Retina (tissue), 1 donor: Measurements from ENCODE around the gene LRTM1.

Experiments used
- DNase-seq: peaks from one replicate; pipeline ENCODE4 v3.0.0-alpha.2; 2016

The LRTM1 gene

DNA sequence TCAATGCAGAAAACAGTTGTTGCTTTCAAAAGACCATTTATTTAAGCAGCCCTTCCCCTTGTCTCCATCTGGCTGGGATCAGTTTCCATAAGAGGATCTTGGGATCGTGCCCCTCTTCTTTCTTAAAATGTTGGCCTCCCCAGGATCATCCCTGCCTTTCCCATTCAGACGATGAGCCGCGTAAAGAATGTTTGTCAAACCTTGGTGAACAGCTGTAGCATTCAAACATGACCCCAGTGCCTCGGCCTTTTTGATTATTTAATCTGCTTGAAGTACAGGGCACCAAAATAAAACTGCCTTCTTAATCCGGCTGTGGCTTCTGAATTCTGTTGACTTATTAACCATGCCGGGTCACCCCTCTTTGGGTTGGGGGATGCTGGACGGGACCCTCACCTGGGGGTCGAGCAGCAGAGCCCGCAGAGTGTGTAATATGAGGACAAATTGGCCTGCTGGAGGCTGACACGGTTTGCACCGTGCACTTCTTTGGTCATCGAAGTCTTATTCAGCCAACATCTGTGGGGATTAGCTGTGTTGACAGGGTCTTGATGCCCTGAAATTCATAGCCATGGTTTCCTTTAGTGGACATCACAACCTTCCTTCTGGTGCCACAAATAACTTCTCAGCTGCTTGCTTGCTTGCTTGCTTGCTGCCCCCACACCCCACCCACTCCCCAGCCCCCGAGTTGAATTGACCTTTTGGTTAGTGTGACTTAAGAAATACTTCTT is at the start of gene LRTM1:
Gene LRTM1 (minus strand): TSS at position 14 of the 725 bp plus-strand sequence. CDS start 148 bp downstream, outside the sequence.
- DNase-seq = peak; percentile 10

DNA sequence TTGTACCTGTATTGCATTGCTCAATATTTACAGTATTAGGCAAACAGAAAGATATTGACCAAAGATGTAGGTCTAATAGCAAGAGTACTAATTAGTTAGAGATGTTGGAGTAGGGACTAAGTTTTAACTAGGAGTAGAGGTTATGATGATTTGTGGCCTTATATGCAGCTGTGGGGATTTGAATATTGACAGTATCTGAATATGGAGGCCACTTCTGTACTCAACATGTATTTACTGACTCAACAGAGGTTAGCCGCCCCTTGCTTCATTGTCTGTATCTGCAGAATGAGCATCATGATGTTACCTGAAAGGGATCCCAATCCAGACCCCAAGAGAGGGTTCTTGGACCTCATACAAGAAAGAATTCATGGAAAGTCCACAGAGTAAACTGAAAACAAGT is 49.6 kb upstream of the LRTM1 start:
- no peak for DNase-seq

DNA sequence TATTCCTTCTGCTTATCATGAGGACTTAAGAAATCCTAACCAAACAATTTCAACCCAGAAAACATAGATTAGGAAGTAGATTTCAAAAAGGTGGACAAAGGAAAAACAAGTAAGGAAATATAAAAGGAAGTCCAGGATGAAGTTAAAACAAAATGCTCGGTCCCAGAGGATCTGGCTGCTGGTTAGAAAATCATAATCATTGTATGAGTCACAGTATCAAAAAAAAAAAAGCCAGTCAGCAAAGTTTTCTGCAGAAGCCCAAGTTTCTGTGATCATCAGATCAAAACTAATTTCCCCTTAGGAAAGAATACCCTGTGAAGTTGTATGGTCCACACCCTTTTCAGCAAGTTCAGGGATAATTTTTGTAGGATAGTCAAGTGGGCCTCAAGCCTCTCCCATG is 43.0 kb upstream of the LRTM1 start:
- no peak for DNase-seq

DNA sequence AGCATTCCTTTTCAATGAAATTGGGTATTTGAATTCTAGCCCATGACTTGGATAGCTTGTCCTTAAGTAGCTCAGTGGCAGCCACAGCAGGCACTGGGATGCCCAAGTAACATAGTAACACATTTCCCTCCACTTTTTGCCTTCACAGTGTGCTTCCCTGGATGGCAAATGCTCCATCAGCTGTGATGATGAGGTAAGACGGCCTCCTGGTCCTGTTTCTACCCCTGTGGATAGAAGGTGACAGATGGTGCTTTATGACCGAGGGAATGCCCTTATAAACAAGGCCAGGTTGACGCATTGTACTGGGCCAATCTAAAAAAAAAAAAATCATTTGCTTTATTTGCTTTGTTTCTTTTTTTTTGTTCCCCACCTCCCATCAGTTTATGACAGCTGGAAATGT is 41.8 kb upstream of the LRTM1 start:
- DNase-seq = no peak

DNA sequence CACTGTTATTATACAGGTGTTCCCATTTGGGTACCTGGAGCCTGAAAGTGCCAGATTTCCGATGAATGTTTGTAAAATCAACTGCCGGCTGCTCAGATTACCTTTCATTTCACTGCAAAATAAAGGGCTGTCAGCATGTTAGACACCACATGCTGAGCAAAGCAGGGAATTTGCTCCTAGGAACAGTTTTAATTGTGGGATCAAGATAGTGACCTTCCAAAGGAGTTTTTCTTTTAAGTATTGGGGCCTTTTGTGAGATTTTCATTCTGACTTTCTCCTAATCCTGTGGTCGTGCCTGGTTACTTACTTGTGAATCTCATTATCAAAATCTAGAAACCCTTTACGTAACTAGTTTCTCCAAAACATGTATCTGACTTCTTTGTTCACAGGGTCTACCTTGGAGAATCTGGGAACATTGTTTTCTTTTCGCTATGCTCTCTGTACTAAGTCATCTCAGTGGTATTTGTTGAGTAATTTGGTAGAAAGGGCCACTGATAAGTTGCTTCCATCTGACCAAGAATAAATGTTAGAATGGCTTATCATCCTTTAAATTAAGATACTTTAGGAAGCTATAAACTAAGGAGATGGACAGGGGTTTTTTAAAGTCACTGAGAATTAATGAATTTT is 40.8 kb upstream of the LRTM1 start:
- DNase-seq = no peak

DNA sequence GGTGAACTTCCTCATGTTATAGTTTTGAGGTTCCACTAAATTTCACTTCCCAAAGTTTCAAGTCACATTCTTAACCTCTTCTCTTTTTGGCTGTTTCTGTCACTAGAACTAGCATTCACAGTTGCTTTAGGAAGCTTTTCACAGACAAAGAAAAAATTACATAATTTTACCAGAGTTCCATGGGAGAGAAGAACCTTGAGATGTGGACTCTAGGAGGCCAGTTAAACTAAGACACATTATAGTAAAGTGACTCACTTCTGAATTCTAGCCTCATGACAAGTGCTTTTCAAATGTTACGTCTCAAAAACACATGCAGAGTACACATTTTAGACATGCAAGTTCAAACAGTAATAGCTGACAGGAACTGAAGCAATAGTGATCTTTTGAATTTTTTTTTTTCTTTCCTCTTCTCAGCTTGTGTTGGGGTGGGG is 39.9 kb upstream of the LRTM1 start:
- DNase-seq = no peak

DNA sequence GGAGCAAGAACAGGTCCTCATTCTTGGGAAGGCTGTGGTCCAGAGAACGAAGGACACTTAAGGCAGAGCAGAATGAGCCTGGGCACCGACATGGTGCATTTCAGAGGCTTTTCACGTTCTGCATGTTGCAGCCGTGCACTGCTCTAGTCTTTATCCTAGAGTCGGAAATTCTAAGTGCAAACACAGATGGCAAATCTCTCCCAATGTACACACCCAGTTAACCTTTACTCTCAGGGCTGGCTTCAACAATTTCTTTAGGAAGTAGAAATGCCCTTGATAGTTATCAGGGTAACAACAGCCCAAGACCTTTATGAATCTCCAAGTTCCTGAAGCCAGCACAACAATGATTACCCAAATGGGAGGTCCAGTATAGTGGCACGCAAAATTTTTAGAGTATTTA is 39.1 kb upstream of the LRTM1 start:
- no peak for DNase-seq

DNA sequence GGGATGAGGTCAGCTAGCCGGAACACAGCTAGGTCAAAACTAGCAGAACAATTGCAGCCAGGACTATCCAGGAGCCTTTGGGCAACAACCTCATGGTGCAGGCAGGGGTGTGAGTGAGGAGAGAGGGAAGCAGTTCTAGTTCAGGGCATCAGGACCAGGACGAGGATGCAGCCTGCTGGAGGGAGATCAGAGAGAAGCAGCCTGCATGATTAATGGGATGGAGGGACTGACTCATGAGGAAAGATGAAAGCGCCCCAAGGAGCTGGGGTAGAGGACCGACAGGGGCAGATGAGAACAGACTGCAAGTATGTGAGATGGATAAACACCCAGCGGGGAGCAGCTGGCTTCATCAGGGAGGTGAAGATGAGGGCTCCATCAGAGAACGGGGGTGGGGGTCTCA is 37.9 kb upstream of the LRTM1 start:
- DNase-seq = no peak

DNA sequence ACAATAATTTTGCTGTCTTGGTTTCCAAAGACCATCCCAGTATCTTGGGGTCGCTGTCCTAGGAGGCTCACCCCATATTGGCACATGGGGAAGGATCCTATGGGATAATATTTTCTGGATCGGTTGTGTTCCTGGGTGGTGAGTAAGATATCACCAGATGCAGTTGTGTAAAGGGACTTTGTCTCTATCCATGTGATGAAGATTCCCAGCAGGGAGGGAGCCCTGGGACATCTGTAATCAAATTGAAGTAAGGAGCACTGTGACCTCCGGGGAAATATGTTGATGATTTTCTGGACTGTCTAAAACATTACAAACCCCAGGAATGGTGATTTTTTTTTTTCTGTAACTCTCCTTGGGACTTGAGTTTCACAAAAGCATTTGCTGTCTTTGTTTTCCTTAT is 36.2 kb upstream of the LRTM1 start:
- DNase-seq = no peak

DNA sequence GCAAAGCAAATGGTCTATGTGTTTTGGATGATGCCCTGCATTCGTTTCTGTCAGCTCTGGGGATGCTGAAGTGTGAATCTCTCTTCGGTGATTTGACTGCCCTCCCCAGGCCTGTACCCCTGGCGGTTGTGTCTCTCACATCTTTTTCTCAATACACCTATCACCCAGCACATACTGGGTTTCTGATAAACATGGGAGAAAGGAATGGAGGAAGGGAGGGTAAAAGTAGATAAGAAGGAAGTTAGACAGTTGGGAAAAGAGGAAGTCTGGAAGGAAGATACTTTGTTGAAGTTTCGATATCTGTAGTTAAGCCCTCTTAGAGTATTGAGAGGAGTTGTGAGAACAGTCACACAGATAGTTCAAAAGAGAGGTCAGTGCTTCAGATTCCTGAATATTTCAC is 35.8 kb upstream of the LRTM1 start:
- no peak for DNase-seq

DNA sequence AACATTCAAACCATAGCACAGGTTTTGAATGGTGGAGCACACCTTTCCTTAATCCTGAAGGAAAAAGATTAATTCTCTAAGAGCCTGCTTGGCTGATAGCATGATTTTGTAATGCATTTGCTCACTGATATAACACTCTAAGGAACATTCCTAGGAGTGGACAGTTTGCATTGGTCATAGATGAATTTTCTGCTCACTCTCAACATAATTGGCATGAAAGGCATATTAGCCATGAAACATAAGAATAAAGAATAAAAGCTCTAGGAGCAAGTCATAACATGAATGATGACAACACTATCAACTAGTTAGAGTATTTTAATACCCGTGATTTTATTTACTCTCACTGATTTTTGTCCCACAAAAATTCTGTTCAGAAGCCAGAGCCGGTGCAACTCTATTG is 34.3 kb upstream of the LRTM1 start:
- no peak for DNase-seq

DNA sequence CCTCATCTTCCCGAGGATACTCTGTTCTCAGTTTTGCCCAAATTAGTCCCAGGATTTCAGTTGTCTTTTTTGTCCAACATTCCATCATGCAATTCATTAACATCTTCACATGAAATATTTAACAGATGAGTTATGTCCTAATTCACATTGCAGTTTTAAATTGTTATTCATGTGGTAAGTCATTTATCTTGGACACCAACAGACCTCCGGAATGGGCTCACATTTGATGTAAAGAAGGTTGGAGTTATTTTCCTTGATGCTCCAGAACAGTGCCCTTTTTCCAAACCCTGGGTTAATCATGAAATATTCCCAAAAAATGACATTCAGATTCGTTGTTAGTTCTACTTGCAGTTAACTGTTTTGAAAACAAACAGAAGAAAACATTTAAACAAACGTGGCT is 32.8 kb upstream of the LRTM1 start:
- no peak for DNase-seq

DNA sequence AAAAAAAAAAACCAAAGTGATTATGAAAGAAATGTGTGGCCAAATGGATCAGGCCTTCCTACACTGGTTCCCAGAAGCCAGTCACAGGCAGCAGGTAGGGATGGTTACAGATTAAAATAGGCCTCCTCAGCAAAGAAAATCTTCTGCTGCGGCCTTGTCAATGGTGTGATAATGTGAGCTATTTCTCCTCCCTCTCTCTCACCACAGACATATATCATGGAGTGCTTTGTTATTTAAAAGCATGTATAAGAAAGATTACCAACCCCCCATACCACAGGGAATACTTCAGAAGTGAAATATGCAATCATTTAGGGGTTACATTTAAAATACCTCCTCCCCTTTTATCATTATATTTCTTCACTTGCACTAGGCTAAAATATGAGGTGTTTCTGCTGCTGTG is 32.2 kb upstream of the LRTM1 start:
- no peak for DNase-seq

DNA sequence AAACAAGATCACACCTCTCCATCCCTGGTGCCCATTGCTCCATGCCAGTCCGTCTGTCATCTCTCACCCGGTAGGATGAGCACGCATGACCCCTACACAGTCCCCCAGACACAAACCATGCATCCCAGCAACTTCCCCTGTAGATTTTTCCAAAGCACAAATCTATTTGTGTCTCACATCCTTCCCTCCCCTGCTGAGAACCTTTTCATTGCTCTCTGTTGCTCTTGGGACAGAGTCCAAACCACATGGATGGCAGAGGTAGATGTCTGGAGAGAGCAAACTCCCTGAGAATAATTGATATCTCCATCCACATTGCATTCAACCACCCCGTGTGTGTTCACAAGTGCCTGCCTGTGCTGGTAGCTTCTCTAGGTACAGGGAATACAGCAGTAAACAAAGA is 29.9 kb upstream of the LRTM1 start:
- DNase-seq = no peak

DNA sequence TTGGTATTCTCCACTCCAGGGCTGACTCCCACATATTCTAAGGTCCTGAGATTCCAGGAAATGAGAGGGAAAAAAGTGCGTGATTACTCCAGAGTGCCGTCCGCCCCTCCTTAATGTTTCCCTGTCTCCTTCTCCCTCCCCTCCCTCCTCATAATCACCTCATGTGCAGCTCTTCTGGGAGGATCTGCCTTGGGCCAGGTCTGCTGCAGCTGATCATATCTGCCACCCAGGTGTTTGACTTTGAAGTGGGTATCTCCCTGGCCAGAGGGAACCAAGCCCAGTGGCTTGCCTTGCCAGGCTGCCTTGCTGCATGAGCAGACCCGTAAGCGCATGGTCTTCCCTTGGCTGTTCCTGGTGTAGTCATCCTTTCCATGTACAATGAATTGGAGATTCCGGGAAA is 28.1 kb upstream of the LRTM1 start:
- no peak for DNase-seq

DNA sequence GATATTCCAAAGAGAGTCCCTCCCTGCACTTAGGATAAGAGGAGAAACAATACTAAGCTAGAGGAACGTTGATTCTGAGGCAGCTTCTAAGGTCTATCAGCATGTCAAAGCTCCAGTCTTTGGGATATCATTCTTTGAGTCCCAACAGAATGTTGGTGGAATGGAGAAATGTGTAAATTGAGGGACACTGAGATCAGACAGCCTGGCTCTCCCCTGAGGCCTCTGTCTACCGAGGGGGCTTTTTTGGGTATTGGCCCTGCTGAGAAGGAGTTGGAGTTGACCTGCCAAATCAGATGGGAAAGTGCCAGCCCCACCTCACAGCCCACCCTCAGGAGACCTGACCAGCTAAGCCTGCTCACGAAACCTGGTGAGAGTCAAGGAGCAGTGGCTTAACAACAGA is 27.6 kb upstream of the LRTM1 start:
- DNase-seq = no peak

DNA sequence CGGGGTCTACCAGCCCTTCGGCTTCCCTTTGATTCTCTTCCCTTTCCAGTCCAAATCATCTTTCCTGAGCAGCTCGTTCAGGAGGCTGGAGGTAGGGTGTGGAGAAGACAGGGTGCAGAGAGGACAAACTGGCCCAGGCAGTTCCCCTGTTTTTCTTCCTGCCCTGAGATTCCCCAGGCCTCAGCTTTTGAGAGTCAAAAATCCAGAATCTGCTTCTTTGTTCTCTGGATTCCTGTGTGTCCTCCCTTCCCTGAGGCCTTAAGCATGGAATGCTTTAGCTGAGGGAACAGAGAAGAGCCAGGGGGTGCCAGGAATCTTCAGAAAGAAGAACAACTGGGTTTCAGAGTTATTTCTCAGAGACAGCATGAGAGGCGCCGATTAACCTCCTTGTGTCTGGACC is 26.7 kb upstream of the LRTM1 start:
- DNase-seq = no peak

DNA sequence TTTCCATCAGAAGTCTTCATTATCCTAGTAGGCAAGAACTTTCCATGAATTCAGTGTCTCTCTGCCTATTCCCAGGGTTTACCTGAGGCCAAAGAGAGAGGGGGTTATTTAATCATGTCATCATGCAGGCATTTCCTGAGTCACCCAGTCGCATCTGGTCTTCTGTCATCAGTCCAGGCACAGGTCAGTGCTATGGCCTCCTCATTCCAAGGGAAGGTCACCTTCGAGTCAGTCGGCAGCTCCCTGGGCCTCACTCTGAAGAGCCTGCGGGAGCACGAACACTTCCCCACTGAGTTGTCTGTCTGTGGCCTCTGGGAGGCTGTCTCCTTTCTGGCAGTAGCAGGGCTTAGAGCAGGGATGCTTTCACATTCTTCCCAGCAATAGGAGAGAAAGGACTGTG is 26.2 kb upstream of the LRTM1 start:
- DNase-seq = no peak

DNA sequence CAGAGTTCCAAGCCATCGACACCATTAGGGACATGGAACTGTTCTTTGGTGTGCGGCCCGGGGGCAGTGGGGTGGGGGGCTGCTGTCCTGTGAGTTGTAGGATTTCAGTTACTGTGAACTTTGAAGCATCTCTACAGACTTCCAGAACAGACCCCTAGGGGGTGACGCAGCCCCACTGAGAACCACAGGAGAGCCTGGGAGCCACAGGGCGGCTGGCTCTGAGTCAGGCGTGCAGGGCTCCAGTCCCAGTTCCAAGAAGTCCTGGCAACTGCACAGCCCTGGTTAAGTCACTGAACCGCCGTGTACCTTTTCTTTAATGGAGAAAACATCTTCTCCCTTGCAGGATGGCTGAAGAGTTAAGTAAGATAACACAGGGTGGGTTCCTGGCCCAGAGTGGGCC is 23.5 kb upstream of the LRTM1 start:
- peak; percentile 40 for DNase-seq

DNA sequence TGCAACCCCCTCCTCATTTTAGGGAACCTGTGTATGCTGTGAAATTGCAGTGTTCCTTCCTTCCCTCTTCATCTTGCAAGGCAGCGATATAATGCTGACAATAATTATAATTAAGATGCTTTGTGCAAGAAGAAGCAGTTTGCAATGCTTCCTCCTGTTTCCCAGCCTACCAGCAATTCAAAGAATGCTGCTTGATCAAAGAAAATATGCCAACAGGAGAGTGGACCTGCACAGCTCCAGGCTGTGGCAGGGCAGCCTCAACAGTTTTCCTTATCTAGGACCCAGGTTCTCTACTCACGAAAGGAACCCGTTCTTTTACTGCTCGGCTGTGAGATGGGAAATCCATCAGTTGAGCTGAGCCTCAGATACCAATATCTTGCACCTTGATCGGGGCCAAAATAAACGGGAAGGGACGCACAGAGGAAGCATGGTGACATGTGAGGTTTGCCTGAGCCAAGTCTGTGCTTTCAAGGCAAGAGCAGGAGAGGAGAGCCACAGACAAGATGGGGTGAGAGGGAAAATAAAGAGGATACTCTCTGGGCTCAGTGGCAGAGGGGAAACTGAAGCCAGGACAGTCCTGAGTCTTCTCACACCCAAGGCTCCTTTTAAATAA is 22.6 kb upstream of the LRTM1 start:
- no peak for DNase-seq

DNA sequence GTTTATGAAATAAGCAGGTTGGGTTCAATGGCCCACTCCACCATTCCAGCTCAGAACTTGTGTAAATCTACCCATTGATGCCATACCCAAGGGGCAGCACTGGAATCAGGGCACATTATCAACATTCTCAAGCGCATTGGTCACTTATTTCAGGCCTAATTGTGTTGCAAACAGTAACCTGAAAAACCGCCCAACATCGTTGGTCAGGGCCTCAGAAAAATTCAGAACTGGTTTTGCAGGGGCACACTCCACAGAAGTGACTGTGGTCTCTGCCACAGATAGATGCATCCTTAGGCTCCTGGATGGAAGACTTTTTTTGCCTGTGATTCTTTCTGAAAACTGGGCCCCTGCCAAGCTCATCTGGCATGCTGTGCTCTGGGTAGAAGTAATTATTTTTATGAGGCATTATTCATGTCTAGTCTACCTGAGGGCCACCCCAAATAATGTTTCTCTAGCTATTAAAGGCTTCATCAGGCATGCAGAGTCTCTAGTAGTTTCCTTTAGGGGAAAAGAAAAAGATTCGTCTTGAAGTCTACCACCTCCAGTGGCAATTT is 21.7 kb upstream of the LRTM1 start:
- DNase-seq = no peak

DNA sequence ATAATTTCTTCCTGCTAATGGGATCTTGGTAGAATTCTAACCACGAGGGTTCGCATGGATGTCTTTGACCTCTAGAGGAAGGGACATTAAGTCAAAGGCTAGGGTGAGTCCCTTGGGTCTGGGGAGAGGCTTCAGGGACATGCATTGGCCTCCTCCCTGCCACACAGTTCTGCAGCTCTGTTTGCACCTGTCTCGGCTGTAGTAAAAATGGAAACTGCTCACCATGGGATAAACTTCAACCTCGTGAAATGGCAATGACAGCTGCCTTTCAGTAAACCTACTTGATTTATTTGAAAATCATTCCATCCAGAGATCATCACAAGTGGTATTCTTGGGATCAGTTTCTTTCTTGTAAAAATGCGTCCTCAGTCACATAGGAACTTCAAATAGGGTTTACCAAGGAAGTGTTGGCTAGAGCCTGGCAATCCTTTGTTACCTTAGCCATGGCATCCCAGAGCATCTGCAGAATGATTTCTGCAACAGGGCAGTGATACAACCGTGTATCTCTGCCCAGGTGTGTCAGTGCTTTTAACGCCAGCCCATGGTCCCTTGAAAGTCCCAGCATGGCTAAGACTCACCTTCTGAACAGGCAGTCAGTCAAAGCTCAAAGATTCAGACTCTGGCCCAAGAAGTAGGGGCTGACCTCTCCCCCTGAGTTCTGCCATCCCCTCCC is 14.0 kb upstream of the LRTM1 start:
- no peak for DNase-seq

DNA sequence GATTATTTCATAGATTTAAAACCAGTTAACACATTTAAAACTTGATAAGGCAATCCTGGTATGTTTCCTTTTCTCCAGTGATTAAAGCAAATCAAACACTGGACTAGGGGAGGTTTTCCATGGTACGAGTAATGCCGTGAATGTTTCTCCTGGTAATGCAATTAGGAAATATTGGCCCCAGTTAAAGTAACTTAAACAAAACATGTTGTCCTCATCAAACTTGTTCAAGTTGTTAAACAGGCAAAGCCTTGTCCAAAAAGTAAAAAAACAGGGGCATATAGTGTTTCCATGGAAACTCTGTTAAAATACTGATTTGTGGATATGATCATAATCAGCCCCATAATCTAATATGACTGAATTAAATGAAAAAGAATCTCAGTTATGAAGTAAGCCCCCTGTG is 13.1 kb upstream of the LRTM1 start:
- no peak for DNase-seq
